ENCODE results near the gene PCCA. TPM values are rescaled to one million over a fixed set of nuclear protein-coding genes. Genes with fewer than 3 reads are reported as not detected.
"Not testable (repeated sequence)": the region's sequence is repeated elsewhere in the genome, so short reads cannot be mapped to it uniquely, and the experiment has no call there.

Gene PCCA
- total RNA-seq, 1 donor from 2014 or later = 66.8 TPM

DNA sequence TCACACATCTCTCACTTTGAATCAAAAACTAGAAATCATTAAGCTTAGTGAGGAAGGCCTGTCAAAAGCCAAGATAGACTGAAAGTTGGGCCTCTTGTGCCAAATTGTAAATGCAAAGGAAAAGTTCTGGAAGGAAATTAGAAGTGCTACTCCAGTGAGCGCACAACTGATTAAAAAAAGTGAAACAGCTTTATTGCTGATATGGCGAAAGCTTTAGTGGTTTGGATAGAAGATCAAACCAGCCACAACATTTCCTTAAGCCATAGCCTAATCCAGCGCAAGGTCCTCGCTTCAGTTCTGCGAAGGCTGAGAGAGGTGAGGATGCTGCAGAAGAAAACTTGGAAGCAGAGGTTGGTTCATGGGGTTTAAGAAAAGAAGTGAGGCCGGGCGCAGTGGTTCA lies 7.6 kb downstream of the PCCA start:
- Mint-ChIP-seq H3K27me3 (ENCODE audit: unreplicated experiment) (no peaks in the 10 kb centered on the region), H3K27ac (ENCODE audit: unreplicated experiment) (no peak overlapping the region), H3K36me3 (ENCODE audit: unreplicated experiment) (no peaks in the 10 kb centered on the region), H3K4me3 (ENCODE audit: unreplicated experiment) (no peak overlapping the region), H3K4me1 (ENCODE audit: low read depth, unreplicated experiment) (peaks cover 11% of the 10 kb centered on the region), H3K9me3 (ENCODE audit: unreplicated experiment) (no peaks in the 10 kb centered on the region)
- TF ChIP-seq, protein P1, sequence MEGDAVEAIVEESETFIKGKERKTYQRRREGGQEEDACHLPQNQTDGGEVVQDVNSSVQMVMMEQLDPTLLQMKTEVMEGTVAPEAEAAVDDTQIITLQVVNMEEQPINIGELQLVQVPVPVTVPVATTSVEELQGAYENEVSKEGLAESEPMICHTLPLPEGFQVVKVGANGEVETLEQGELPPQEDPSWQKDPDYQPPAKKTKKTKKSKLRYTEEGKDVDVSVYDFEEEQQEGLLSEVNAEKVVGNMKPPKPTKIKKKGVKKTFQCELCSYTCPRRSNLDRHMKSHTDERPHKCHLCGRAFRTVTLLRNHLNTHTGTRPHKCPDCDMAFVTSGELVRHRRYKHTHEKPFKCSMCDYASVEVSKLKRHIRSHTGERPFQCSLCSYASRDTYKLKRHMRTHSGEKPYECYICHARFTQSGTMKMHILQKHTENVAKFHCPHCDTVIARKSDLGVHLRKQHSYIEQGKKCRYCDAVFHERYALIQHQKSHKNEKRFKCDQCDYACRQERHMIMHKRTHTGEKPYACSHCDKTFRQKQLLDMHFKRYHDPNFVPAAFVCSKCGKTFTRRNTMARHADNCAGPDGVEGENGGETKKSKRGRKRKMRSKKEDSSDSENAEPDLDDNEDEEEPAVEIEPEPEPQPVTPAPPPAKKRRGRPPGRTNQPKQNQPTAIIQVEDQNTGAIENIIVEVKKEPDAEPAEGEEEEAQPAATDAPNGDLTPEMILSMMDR (IDR thresholded peaks at IDR 0.05; ENCODE audit: partially characterized antibody, unreplicated experiment) = no peak
- no peak for DNase-seq

DNA sequence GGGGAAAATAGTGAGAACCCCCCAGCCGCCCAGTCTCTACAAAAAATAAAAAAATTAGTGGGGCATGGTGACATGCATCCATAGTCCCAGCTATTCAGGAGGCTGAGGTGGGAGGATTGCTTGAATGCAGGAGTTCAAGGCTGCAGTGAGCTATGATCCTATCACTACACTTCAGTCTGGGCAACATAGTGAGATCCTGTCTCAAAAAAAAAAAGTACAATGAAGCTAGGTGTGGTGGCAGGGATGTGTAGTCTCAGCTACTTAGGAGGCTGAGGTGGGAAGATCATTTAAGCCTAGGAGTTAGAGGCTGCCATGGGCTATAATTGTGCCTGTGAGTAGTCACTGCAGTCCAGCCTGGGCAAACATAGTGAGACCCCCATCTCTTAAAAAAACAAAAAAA lies 8.9 kb downstream of the PCCA start:
- H3K4me3 Mint-ChIP-seq (ENCODE audit: unreplicated experiment) = no peak overlapping the region
- no peak overlapping the region for H3K27ac Mint-ChIP-seq (ENCODE audit: unreplicated experiment)
- DNase-seq = no peak
- no peaks in the 10 kb centered on the region for H3K27me3 Mint-ChIP-seq (ENCODE audit: unreplicated experiment)
- no peaks in the 10 kb centered on the region for H3K9me3 Mint-ChIP-seq (ENCODE audit: unreplicated experiment)
- no peaks in the 10 kb centered on the region for H3K36me3 Mint-ChIP-seq (ENCODE audit: unreplicated experiment)
- TF ChIP-seq, protein P1 (IDR thresholded peaks at IDR 0.05; ENCODE audit: partially characterized antibody, unreplicated experiment) = no peak
- peaks cover 12% of the 10 kb centered on the region for H3K4me1 Mint-ChIP-seq (ENCODE audit: low read depth, unreplicated experiment)

DNA sequence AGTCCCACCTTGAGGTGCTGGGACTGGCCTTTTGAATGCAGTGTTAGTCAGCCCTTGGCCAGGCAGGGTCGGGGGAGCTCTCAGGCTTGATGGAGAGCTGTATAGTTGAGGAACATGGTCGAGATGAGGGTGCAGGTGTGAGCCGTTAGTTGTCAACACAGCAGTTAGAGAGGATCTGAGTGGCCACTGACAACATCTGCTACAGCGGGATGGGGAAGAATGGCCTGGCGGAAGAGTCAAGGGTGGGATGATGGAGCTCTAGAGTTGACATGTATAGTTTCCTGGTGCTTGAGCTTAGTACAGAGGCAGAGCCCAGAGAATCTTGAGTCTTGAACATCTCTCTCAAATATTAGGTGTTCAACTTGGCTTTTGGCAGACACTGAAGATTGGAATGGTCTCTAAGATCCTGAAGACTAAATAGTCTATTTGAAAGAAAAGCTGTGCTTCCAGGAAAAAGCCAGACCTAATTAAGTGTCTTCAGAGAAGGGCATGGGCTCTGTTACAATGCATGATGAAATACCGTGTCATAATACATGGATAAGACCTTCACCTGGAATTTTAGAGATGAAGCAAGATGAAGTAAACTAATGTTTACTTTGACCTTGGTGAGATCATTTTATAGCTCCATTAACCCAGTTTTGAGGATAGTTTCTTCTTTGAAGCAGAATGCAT lies 9.7 kb downstream of the PCCA start:
- no peaks in the 10 kb centered on the region for H3K36me3 Mint-ChIP-seq (ENCODE audit: unreplicated experiment)
- peak overlapping the region; percentile 30 for H3K27ac Mint-ChIP-seq (ENCODE audit: unreplicated experiment)
- no peak overlapping the region for H3K4me3 Mint-ChIP-seq (ENCODE audit: unreplicated experiment)
- TF ChIP-seq, protein P1 (IDR thresholded peaks at IDR 0.05; ENCODE audit: partially characterized antibody, unreplicated experiment) = no peak
- H3K4me1 Mint-ChIP-seq (ENCODE audit: low read depth, unreplicated experiment) = peaks cover 12% of the 10 kb centered on the region
- H3K27me3 Mint-ChIP-seq (ENCODE audit: unreplicated experiment) = no peaks in the 10 kb centered on the region
- no peaks in the 10 kb centered on the region for H3K9me3 Mint-ChIP-seq (ENCODE audit: unreplicated experiment)
- DNase-seq = no peak

DNA sequence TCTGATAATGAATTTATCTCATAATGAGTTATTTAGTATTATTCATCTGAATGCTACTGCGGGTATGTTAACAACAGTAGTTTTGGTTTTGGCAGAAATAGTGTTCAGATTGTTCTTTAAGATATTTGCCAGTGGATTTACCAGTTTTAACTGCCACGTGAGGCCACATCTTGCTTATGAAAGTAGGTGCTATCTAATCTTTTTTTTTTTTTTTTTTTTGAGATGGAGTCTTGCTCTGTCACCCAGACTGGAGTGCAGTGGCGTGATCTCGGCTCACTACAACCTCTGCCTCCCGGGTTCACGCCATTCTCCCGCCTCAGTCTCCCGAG lies 10.2 kb downstream of the PCCA start:
- H3K4me3 Mint-ChIP-seq (ENCODE audit: unreplicated experiment); H3K9me3 Mint-ChIP-seq (ENCODE audit: unreplicated experiment); H3K36me3 Mint-ChIP-seq (ENCODE audit: unreplicated experiment); H3K27me3 Mint-ChIP-seq (ENCODE audit: unreplicated experiment); H3K27ac Mint-ChIP-seq (ENCODE audit: unreplicated experiment); DNase-seq: not testable (repeated sequence)
- H3K4me1 Mint-ChIP-seq (ENCODE audit: low read depth, unreplicated experiment) = peaks cover 12% of the 10 kb centered on the region

DNA sequence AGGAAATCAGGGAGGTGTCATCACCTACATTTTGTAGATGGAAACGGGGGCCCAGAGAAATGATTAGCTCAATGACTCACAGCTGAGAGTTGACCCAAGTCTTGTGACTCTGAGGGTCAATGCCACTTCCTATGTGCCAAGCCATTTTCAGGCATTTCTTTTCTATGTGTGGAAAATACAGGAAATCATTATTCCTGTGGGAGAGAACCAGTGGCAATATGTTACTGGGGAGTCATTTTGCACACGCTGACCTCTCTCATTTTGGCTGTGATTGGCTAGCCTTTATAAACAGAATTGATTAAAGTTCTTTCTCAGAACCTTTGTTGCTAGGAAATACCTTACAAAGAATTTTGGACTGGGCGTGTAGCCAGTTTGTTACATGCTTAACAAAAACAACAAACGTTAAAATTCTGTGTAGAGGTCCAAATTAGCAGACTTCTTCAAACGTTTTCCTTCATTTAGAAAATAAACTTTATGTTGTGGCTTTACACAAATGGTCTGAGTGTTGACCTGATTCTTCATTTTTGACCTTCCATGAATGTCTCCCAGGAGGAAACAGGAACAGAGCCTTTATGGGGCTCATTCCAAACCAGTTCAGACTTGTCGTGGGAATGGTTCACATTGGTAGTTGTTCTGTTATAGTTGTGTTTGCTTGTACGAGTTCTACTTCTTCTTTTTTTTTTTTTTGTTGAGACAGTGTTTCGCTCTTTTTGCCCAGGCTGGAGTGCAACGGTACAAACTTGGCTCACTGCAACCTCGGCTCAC lies 11.4 kb downstream of the PCCA start:
- Mint-ChIP-seq H3K4me3 (ENCODE audit: unreplicated experiment) (no peak overlapping the region), H3K4me1 (ENCODE audit: low read depth, unreplicated experiment) (peaks cover 12% of the 10 kb centered on the region), H3K27ac (ENCODE audit: unreplicated experiment) (no peak overlapping the region), H3K27me3 (ENCODE audit: unreplicated experiment) (no peaks in the 10 kb centered on the region), H3K9me3 (ENCODE audit: unreplicated experiment) (no peaks in the 10 kb centered on the region), H3K36me3 (ENCODE audit: unreplicated experiment) (peaks cover 5% of the 10 kb centered on the region)
- no peak for DNase-seq
- TF ChIP-seq, protein P1 (IDR thresholded peaks at IDR 0.05; ENCODE audit: partially characterized antibody, unreplicated experiment) = no peak

Measured in glutamatergic neuron (in vitro differentiated cells).